HG03575 (cell line): ENCODE measurements around the gene SFXN2.
"Not testable (repeated sequence)": the region's sequence is repeated elsewhere in the genome, so short reads cannot be mapped to it uniquely, and the experiment has no call there.

Experiments used
- ATAC-seq: cut with Tn5 transposase; IDR thresholded peaks from one replicate; pipeline ENCODE4 v1.9.1; 2021; ENCODE audit not compliant: unreplicated experiment, insufficient number of reproducible peaks, low FRiP score; ENCODE audit errors: extremely low read depth

The SFXN2 gene

GRCh38 chr10:102678068-102678400, 36.4 kb upstream of the SFXN2 start:
- ATAC-seq: no peak

GRCh38 chr10:102678842-102679289, 35.6 kb upstream of the SFXN2 start:
- ATAC-seq: no peak

- ATAC-seq: no peak
These were observed 34.8 kb upstream of the SFXN2 start for GRCh38 chr10:102679596-102679995.

GRCh38 chr10:102681696-102682095, 32.7 kb upstream of the SFXN2 start:
- no peak for ATAC-seq

- no peak for ATAC-seq
These were observed 32.0 kb upstream of the SFXN2 start for GRCh38 chr10:102682416-102682815.

GRCh38 chr10:102682981-102683380, 31.5 kb upstream of the SFXN2 start:
- no peak for ATAC-seq

GRCh38 chr10:102683736-102684135, 30.7 kb upstream of the SFXN2 start:
- ATAC-seq: no peak

- ATAC-seq: no peak
These were observed 23.0 kb upstream of the SFXN2 start for GRCh38 chr10:102691285-102692066.

- ATAC-seq: not testable (repeated sequence)
These were observed 19.0 kb upstream of the SFXN2 start for GRCh38 chr10:102695401-102695800.

- no peak for ATAC-seq
These were observed 17.7 kb upstream of the SFXN2 start for GRCh38 chr10:102696736-102697135.

GRCh38 chr10:102698894-102699293, 15.5 kb upstream of the SFXN2 start:
- ATAC-seq: no peak

- ATAC-seq: no peak
These were observed 13.2 kb upstream of the SFXN2 start for GRCh38 chr10:102701272-102701671.

- no peak for ATAC-seq
These were observed 12.6 kb upstream of the SFXN2 start for GRCh38 chr10:102701796-102702195.

- ATAC-seq: no peak
These were observed 11.7 kb upstream of the SFXN2 start for GRCh38 chr10:102702742-102703141.

GRCh38 chr10:102704915-102705314, 9.5 kb upstream of the SFXN2 start:
- ATAC-seq: no peak

- ATAC-seq: no peak
These were observed 8.9 kb upstream of the SFXN2 start for GRCh38 chr10:102705531-102705930.

GRCh38 chr10:102710609-102711008, 3.8 kb upstream of the SFXN2 start:
- no peak for ATAC-seq

GRCh38 chr10:102712089-102712488, 2.3 kb upstream of the SFXN2 start:
- no peak for ATAC-seq

- ATAC-seq: no peak
These were observed 1.4 kb upstream of the SFXN2 start for GRCh38 chr10:102712843-102713538.

- no peak for ATAC-seq
These were observed 960 bp upstream of the SFXN2 start for GRCh38 chr10:102713539-102713813.
